ENCODE results near the gene ACVR1.
"Not testable (repeated sequence)": the region's sequence is repeated elsewhere in the genome, so short reads cannot be mapped to it uniquely, and the experiment has no call there.

Gene ACVR1

GRCh38 chr2:157725846-157726245 lies 150.3 kb downstream of the ACVR1 start:
- TF ChIP-seq CTCF (IDR thresholded peaks at IDR 0.05) (no peak), ZFX (IDR thresholded peaks at IDR 0.05; ENCODE audit: borderline replicate concordance) (no peak)
- H3K27ac ChIP-seq, result no peak overlapping the region

GRCh38 chr2:157722580-157723234 lies 153.4 kb downstream of the ACVR1 start:
- TF ChIP-seq ZFX (IDR thresholded peaks at IDR 0.05; ENCODE audit: borderline replicate concordance), result no peak
- no peak for TF ChIP-seq CTCF (IDR thresholded peaks at IDR 0.05)
- H3K27ac ChIP-seq, result no peak overlapping the region

GRCh38 chr2:157720504-157720903 lies 155.6 kb downstream of the ACVR1 start:
- TF ChIP-seq CTCF (IDR thresholded peaks at IDR 0.05) (no peak), ZFX (IDR thresholded peaks at IDR 0.05; ENCODE audit: borderline replicate concordance) (no peak)
- no peak overlapping the region for H3K27ac ChIP-seq

GRCh38 chr2:157704653-157705052 lies 171.5 kb downstream of the ACVR1 start:
- H3K27ac ChIP-seq, result not testable (repeated sequence)

GRCh38 chr2:157704148-157704547 lies 172.0 kb downstream of the ACVR1 start:
- not testable (repeated sequence) for H3K27ac ChIP-seq

GRCh38 chr2:157699806-157700205 lies 176.3 kb downstream of the ACVR1 start:
- H3K27ac ChIP-seq, result no peak overlapping the region
- TF ChIP-seq CTCF (IDR thresholded peaks at IDR 0.05) (no peak), ZFX (IDR thresholded peaks at IDR 0.05; ENCODE audit: borderline replicate concordance) (no peak)

GRCh38 chr2:157699009-157699408 lies 177.1 kb downstream of the ACVR1 start:
- H3K27ac ChIP-seq, result no peak overlapping the region
- TF ChIP-seq ZFX (IDR thresholded peaks at IDR 0.05; ENCODE audit: borderline replicate concordance) (no peak), CTCF (IDR thresholded peaks at IDR 0.05) (no peak)

GRCh38 chr2:157698430-157698829 lies 177.7 kb downstream of the ACVR1 start:
- H3K27ac ChIP-seq, result no peak overlapping the region
- TF ChIP-seq ZFX (IDR thresholded peaks at IDR 0.05; ENCODE audit: borderline replicate concordance), result no peak

- no peak overlapping the region for H3K27ac ChIP-seq
- TF ChIP-seq CTCF (IDR thresholded peaks at IDR 0.05), result no peak
- no peak for TF ChIP-seq ZFX (IDR thresholded peaks at IDR 0.05; ENCODE audit: borderline replicate concordance)
Measured at GRCh38 chr2:157696036-157696435, 180.1 kb downstream of the ACVR1 start.

Measured in 22Rv1 (cell line).